CD4-positive, alpha-beta T cell treated with Interleukin-17A for 1 hour (primary cell): ENCODE measurements around the gene POLE.

ENCODE experiments used
- DNase-seq: peaks from one replicate; pipeline ENCODE4 v3.0.0-alpha.2; 2020

POLE gene

DNA sequence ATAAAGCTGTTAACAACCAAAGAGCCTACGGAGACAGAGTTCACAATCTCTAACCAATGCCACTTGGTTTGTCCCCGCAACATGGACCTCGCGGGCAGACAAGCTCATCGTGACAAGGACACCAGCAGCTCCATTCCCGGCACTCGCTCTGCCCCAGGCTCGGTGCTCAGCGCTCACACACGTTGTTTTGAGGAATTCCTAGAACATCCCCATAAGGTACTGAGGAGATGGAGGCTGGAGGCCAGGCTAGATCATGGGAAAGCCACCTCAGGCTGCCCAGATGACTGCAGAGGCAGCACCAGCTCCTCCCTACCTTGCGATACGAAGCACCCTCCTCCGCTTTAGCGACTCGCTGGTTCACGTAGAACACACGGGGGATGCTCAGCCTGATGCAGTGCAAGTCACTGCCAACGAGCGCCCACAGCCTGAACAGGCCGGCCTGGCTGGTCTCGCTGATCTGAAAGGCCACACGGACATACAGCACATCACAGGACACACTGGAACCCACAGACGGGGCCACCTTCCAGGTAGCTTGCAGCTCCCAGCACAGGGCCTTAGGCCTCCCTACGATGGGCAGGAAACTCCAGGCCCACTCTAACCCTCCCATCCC, 38.4 kb downstream of the POLE start:
- DNase-seq: no peak

DNA sequence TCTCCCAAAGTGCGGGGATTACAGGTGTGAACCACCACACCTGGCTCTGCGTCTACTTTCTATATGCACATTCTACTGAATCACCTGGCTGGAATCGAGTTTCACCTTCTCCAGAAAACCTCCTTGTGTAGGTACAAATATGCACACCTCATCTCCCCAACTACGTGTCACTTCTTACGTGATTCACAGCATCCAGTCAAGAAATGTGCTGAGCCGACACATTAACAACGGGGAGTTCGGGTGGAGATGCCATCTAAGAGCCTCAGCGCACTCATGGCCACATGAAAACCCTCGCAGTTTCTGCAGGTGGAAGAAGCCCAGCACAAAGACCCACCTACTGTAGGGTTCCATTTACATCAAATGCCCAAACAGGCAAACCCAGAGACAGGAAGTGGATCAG, 39.3 kb downstream of the POLE start:
- DNase-seq: no peak

DNA sequence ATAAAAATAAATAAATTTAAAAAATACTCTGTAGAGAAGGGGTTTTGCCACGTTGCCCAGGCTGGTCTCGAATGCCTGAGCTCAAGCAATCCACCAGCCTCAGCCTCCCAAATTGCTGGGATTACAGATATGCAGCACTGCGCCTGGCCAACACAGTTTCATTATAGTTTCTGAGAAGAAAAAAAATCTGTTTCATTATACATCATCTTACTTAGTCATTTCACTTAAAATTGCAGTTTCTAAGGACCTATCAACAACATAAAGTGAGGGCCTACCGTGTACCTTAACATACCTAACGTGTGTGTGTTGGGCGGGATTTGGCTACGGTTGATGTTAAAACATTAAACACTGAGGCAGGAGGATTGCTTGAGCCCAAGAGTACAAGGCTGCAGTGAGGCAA, 40.3 kb downstream of the POLE start:
- no peak for DNase-seq

DNA sequence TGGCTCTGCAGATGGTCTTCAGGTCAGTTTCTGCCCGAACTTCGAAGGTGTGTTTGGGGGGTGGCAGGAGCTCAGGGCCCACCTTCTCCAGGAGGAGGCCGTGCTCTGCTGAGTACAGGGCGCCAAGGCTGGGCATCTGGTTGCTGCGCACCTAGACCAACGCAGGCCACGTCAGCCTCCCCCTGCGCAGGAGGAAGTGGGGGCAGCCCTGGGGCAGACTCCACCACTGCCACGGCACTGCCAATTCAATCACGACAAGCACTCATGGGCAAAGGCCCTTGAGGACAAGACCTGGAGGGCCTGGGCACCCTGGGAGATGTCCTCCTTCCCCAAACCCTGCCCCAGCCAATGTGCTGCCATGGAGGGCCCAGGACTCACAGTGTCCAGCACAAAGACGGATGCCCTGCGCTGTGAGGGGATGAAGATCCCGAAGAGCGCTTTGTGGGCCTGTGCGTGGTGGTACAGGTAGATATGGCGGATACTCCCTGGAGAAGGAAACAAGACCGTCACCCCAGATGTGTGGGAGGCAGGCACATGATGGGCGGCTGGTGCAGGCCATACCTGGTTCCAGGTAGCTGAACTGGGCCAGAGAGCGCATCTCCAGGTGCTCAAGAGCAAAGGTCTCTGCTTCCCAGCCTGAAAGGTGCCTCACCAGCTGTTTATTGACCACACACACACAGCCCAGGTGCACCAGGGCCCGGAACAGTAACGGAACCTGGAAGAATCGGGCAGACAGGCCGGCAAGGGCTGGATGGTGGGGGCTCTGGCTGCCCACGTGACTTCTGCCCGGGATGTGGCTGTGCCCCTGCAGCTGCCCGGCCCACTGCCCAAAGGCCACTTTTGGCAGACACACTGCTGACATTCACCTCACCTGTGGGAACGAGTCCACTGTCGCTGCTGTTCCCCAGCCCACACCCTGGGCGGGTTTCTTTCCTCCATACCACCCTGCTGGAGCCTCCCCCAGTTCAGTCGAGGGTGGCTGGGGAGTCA, 44.0 kb downstream of the POLE start:
- DNase-seq: no peak

DNA sequence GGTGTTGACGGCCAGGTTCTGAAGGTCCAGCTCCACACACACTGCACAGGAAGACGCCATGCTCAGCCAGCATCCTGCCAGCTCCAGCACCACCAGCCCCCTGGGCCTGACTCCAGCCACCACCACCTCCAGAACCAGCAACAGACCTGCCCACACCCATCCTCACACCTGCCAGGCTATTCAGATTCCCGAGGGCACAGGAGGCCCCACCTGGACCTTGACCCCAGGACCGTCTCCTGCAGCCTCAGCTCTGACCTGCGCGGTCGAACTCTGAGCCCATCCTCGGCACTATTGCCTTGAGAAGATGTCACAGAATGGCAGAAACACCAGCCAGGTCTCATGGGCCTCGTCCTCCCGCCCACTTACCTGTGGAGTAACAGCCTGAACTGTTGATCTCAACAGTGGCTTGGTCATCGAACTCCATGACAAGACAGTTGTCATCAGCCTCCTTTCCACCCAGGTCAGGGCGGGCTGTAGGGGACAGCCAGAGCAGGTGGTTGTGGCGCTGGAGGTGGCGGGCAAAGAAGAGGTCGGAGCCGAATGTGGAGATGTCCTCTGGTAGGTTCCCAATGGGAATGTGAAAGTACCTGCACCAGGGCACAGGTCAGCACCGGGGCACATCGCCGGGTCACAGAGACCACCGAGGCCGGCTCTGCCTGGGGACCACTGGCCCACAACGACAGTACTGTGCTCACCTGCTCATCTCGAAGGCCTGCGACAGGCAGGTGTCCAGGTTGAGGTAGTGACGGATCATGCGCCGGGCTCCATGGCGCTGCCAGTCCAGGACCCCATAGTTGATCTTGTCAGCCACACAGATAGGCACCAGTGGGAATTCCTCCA, 45.1 kb downstream of the POLE start:
- DNase-seq: no peak

DNA sequence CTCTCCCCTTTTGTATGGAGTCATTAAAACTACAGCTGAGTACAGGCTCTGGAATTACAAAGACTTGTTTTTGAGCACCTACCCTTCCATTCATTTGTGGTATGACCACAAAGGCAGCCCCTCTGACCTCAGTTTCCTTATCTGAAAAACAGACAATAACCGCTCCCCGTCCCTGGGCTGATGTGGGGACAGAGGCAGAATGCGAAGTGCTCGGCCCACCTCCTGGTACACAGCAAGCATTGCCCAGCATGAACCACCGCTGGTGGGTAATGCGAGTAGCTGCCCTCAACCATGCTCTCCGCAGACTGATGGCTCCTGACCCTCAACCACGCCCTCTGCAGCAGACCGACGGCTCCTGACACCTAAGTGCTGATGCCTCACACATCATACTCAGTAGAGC, 46.2 kb downstream of the POLE start:
- DNase-seq: no peak

DNA sequence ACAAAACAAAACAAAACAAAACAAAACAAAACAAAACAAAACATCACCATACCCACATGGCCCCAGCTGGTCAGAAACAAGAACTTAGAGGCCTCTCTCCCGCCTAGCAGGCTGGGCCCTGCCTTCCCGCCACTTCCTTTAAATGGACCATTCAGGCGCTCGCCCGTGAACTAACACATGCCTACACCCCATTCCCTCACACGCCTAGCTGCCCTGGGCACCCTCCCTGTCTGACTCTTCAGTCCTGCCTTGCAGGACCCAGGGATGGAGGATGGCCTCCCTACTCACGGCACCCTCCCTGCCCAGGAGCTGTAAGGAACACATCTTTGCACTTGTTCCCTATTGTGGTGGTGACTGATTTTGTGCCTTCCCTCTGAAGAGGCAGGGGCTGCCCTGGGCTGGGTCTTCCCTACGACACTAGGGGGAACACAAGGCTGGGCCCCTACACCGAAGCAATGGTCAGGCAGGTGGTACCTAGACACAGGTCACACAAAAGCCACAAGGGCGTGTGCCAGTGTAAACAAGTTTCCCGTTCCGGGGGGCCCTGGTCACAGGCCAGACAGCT, 47.1 kb downstream of the POLE start:
- DNase-seq: no peak

DNA sequence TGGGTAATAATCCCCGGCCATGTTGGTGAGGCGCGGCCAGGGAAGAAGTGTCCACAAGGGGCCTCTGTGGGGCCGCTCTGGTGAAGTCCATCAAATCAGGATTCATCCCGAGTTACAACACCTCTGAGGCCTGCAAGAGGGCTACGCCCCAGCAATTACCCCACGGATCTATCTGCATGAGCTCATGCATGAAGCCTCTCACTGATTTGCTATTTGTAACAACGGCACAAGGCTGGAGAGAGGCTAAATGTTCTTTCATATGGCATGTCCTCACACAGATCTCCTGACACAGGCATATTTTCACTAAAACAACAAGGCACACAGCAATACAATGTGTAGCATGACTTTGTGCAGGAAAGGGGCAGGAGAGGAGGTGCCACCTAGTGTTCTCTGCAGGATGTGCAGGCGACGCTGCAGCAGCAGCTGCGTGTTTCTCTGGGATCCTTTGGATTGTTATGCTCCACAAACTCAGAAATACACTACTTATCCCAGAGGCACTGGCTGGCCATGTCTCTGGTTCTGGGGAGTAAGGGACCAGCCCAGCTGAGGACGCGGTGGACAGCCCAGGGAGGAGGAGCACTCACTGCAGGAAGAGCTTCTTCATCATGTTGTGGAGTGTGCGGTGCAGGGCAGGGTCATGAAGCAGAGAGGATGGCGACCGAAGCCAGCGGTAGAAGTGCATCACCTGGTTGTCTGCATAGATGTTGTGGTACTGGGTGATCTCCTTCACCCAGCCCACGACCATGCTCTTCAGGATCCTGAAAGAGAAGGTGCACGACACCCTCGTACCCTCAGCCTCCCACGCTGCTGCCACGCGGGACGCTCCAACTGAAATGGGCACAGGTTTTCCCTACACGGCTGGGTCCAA, 48.4 kb downstream of the POLE start:
- no peak for DNase-seq

DNA sequence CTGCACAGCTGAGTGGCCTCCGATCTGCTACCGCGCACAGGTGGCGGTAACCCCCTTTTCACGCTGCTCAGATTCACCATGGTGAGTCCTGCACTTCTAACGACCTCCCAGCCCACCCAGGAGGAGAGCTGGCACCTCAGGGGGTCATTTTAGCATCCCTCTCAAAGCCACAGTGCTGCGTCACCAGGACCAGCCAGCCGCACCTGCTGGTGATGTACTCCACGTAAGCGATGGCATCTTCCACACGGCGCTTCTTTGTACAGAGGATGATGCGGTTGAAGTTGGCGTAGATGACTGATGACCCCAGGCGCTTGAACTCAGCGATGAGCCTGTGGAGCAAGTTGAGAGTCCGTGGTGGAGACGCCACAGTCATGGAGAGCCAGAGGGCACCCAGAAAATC, 49.3 kb downstream of the POLE start:
- DNase-seq: no peak

DNA sequence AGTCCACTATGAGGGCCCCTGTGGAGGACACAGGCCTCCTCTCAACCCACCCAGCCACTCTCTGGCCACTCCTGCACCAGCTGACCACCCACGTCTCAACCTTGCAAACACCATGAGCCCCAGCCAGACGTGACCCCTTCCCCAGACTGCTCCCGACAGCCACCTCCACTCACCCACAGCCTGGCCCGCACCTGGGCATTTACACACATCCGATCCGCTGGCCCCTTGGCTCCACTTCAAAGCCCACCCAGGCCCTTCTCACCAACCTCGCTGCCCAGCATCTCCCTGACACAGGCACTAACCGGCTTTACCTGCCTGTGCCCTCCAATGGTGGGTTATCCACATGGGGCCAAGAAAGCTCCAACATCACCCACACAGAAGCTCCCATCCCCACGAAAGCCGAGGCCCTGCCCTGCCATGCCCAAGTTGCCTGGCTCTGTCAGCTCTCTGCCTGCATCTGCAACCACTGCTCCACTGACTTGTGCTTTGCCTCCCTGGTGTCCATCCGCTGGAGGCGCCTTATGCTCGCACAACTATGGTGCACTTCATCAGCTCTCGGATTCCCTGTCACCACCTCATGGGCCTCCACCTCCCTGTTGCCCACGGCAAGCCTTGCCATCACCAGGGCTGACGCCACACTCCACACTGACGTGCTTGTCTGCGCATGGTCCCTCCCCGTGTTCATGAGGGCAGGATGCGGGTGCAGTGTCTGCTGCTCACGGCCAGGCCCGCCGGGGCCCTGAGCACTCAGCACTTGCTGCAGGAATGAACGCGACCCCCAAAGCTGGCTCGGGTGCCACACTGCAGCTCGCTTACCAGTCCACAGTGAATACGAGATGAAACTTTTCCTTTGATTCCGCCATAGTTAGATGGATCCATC, 51.8 kb downstream of the POLE start:
- DNase-seq: no peak

DNA sequence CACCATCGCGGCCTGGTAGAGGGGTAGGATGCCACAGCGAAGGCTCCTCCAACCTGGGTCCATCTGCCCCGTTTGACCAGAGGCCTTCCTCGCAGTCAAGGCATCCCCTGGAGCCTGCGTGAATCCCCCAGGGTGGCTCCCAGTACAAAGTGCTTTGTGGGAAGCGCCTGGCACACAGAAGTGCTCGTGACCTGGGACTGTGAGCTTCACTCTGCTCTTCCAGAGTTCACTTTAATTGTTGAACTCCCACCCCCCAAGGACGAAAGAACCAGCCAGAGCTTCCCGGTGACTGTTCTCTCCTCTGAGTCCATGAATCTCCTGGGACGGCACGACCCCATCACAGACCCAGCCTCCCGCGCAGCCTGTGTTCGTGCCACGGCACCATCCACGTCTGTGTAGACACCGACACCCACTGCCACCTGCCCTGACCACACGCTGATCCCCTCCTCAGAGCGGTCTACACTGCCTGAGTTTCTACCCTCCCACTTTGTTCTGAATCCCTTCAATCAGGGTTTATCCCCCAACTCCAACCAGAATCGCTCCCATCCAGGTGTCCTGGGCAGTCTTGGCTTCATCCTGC, 52.6 kb downstream of the POLE start:
- no peak for DNase-seq

DNA sequence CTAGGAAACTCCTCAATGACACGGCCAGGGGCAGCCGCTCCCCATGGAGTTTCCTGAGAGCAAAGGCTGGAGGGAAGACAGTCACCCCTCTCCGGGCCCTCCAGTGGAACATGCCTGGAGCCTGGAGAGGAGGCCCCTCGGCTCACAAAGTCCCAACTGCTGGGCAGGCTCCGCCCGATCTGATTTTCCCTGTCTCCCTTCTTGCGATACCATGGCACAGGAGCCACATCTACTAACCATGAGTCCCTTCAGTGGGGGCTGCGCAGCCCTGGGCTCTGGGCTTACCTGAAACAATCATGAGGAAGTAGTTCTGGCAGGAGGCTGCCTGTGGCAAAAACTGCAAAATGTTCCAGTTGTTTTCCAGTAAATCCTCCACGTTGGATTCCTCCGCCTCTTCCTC, 53.2 kb downstream of the POLE start:
- no peak for DNase-seq

DNA sequence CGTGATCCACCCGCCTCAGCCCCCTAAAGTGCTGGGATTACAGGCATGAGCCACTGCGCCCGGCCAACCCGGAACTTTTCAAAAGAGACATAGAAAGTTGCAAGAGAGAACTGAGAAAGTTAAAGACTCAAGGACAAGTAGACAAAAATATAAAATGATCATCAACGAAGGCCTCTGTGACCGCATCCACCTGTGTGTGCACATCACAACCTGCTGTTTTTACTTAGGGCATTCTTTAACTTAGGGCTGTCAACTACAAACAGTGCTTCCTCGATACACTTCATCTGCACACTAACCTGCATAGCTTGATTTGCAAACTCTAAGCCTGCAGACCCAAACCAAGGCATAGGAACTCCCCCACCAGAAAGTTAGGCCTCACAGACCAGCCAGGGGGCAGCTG, 53.7 kb downstream of the POLE start:
- DNase-seq: no peak

DNA sequence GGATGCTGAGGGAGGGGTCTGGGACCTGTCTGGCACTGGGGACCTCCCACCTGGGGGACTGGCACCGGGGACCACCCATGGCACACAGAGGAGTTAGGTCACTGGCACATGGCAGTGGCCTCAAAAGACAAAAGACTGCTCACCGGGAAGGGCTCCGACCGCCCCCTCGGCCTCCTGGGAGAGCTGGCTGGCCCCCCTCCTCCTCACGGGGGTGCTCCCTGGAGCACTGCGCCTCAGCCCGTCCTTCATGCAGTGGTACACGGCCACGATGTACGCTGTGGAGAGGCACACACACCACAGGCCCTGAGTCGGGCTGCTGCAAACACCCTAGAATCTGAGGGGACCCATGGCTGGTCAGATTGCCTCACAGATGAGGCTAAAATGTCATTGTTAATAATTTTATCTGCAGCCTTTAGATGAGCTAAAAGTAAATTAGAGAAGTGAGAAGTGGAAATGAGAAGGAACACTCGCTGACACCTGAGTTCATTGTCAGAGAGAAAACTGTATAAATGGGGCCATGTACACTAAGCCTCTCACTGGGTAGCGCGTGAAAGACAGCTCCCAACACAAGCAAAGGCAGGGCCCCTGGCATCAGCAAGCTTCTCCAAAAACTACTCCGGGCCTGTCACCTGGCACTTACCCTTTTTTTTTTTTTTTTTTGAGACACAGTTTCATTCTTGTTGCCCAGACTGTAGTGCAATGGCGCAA, 54.5 kb downstream of the POLE start:
- no peak for DNase-seq

DNA sequence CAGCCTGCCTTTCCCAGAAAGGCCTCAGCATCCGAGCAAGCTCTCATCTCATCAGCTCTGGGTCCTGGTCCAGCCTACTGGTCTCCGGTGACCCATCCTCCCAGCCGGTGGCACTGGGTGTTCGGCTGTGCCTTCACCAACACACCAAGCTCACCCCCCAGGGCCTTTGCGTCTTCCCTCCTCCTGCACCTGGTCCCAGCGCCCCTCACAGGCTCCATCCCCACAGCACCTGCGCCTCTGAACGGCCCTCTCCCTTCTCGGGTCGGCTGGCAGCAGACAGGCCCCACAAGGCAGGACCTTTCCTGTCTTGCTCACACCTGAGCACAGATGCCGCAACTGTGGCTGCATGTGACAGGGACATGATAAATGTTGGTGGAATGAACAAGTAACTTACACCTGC, 55.5 kb downstream of the POLE start:
- DNase-seq: no peak

DNA sequence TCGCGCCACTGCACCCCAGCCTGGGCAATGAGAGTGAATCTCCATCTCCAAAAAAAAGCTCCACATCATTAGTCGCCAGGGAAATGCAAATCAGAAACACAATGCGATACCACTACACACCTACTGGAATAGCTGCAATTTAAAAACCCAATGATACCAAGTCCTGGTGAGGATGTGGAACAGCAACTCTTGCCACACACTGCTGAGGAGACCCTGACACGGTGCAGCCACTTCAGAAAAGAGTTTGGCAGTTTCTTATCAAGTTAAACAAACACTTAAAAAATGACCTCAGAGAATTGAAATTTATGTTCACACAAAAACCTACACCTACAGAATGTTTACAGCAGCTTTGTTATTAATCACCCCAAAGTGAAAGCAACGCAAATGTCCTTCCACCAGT, 56.5 kb downstream of the POLE start:
- no peak for DNase-seq

DNA sequence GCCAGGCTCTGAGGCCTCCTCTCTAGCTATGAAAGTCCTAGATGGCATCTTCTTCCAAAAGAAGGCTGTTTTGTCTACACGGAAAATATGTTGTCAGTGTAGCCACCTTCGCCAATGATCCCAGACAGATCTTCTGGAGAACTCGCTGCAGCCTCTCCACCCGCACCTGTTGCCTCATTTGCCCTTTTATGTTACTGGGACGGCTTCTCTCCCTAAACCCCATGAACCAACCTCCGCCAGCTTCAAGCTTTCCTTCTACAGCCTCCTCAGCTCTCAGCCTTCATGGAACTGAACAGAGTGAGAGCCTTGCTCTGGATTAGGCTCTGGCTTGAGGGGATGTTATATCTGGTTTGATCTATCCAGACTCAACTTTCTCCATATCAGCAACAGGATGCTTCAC, 57.8 kb downstream of the POLE start:
- no peak for DNase-seq

DNA sequence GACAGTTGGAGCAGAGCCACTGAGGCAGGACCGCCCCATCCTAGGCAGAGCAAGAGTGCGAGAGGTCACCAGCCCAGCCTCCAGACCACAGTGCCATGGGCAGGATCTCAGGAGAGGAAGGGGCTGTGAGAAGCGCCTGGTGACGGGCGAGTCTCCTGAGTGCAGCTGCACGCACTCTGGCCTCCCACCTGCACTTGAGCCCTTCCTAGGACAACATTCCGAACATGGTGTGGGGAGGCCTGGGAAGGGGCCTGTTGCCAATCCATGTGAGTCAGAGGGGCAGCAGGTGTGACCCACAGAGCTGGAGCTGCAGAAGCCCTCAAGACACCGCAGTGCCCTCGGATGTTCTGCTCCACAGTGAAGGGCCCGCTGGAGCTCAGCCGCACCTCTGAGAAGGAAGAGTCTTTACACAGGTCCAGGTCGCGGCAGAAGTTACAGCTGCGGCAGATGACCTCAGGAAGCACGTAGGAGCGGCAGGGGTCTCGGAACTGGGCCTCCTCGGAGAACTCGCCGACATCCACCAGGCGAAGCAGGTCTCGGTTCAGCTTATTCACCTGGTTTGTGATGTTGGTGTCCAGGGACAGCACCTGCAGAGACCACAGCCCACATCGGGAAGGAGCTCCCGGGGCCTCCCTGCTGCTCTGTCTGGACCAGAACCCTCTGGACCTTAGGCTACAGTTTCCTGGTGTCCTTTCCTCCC, 61.3 kb downstream of the POLE start:
- no peak for DNase-seq

DNA sequence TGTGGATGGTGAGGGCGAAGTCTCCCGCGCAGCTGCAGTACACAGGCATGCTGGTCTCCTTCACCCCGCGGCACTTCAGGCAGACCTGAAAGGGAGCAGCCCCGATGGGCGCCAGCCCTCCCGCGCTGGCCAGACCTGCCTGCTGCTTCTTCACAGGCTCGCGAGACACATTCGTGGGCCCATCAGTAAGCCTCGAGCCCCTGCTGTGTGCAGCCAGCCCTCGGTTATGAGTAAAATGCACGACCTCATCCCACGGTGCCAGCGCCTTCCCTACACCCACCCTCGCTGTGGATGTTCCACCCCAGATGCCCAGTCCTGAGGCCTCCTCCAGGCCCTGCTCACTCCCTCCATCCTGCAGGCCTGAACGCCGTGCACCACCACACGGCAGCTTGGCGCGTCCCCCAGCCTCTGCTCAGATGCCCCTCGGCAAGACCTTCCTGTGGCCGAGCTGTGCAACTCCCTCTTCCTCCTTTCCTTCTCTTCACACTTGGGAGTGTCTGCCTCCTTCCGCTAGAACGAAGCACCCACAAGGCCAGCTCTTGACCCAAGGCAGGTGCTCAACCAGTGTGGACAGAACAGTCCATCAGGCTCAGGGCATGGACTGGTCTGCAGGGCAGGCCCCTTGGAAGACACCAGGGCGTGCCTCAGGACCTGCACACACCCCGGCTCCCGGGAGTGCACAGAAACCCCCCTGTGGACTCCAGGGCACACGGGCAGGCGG, 62.1 kb downstream of the POLE start:
- DNase-seq: no peak
